ENCODE measurements around the gene GLT8D2.

Gene GLT8D2

DNA sequence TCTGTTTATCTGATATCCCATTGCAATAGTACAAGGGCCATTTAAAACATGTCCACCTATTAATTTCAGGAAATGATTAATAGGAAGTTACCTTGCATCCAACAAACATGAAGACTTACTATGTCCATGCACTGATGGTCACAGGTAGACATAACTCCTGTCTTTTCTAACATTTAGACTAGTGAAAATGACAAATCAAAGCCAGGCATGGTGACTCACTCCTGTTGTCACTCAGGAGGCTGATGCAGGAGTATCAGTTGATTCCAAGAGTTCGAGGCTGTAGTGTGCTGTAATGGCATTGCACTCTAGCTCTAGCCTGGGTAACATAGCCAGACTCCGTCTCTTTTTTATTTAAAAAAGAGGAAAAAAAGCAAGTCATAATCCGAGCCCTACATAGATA, 105.0 kb downstream of the GLT8D2 start:
- no peak for DNase-seq

Measured in CD4-positive, alpha-beta T cell treated with Interleukin-12 subunit alpha and Interleukin-12 subunit beta, for 1 hour (primary cell).